Psoas muscle (tissue), 8 donors: ENCODE results near the gene SLC4A9. TPM values are rescaled to one million over a fixed set of nuclear protein-coding genes. Genes with fewer than 3 reads are reported as not detected.

Source experiments
- ATAC-seq, 4 donors: fragments of 200-7000 bp; cut with Tn5 transposase; one replicate each; pipeline ENCODE4 v1.9.1; 2020; ENCODE audit warnings: moderate library complexity in 3 of 4, mild to moderate bottlenecking in 2 of 4
- DNase-seq, 2 donors: peaks; one replicate each; pipeline ENCODE4 v3.0.0-alpha.2; 2020
- H3K27ac ChIP-seq: fragments of 200-600 bp; one replicate; pipeline ENCODE4 v1.8.0; 2022
- H3K27me3 ChIP-seq, 3 donors: fragments of 200-600 bp in 1 of 3; one replicate each; pipeline versions ENCODE4 v1.6.1 to v1.8.0; 2013 to 2022; ENCODE audit warnings: low read length in 2 of 3, mild to moderate bottlenecking in 2 of 3, moderate library complexity in 1 of 3; ENCODE audit not compliant: insufficient read depth in 3 of 3
- H3K36me3 ChIP-seq, 2 donors: fragments of 200-600 bp in 1 of 2; one replicate each; pipeline versions ENCODE4 v1.6.1 to v1.8.0; 2013 to 2022; ENCODE audit warnings: low read depth in 1 of 2, mild to moderate bottlenecking in 1 of 2, moderate library complexity in 1 of 2; ENCODE audit not compliant: insufficient read depth in 1 of 2
- H3K4me1 ChIP-seq: fragments of 200-600 bp; one replicate; pipeline ENCODE4 v1.8.0; 2022
- H3K4me3 ChIP-seq: fragments of 200-600 bp; one replicate; pipeline ENCODE4 v1.8.0; 2022; ENCODE audit warnings: mild to moderate bottlenecking
- H3K9me3 ChIP-seq: fragments of 200-600 bp; one replicate; pipeline ENCODE4 v1.8.0; 2022
- WGBS, 3 donors: extraction: QIAGEN DNeasy Blood & Tissue Kit; methylation state at CpG; one replicate each; pipeline versions ENCODE4 v1.1.6 to v1.1.7; 2013; 5-methylcytosine and 5-hydroxymethylcytosine counted together
- intact Hi-C, 2 donors: fragments of 100-400 bp; cut with DNase I; formaldehyde crosslinking; loops; one replicate each; pipeline versions ENCODE4 v1.11.0 to v1.14.2; 2022
- polyA plus RNA-seq, 3 donors: library from polyadenylated mRNA; stranded (reverse); fragments of 200-250 nt; gene quantifications; one replicate each; pipeline ENCODE4 v1.2.3, GENCODE V29; 2013
- total RNA-seq, 4 donors: library from RNA; stranded (reverse); fragmentation: NEBNext Ultra II Directional in 2 of 4; extraction: Animal tissue kit (Norgen Biotek cat#: 25700) in 2 of 4; gene quantifications; one replicate each; pipeline versions ENCODE4 v1.2.1 to v1.2.4, GENCODE V29; 2021 to 2023
- TF ChIP-seq, protein P1 (sequence below): fragments of 200-600 bp; IDR thresholded peaks from one replicate; pipeline ENCODE4 v1.8.0; 2022; ENCODE audit warnings: antibody characterized with exemption
- donor health status: healthy with polysubstance abuse.
- donor health status: DM: no; HTN: no; CAD: no; lungs with moderate emphysema.
- donor health status: Bipolar disorder and iron deficiency.
- donor health status: healthy.
- donor health status: DM: yes; HTN: yes; CAD: no.
- donor health status: DM: no; HTN: no; CAD: no.
- donor health status: DM: no; HTN: no; CAD: no.
- donor health status: DM: yes; HTN: yes; CAD: no.

The SLC4A9 gene
- total and polyA plus RNA-seq, 7 donors: 0.09 TPM; not detected in 6

DNA sequence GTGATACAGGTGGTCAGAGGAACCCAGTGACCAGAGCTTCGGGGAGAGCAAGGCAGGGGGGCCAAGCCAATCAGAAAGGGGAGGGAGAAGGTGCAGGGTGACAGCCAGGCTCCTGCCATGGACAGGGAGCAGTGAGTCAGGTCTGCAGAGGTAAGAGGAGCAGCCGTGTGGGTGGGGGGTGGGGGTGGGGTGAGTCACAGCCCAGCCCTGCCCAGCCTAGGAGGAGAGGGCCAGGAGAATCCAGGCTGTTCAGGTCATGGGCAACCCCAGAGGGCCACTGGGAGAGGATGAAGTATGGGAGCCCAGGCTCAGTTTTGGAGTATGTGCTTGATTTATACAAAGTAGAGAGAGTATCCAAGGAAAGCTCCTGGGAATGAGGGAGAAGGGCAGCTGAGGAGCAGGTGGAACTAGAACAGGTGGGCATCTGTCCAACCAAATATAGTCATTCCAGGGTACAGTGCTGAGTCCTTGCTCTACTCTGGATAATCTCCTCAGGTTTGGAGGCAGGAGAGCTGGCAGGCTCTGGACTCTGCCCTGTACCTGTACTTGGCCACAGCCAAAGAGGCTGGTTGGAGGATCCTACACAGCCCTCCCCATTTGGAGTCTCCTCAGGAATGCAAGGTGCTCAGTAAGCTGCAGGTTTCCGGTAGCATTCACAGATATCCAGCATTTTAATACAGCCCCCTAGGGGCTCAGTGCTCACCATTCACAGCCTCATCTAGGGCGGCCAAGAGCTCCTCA lies 15.1 kb upstream of the SLC4A9 start:
- peaks cover 0 to 16% of the 10 kb centered on the region in 2 donors for H3K36me3 ChIP-seq
- H3K9me3 ChIP-seq: no peaks in the 10 kb centered on the region
- peak overlapping the region; percentile 94 for H3K27ac ChIP-seq
- DNase-seq (peak; percentile 46 to 76), ATAC-seq (peak; percentile 41 to 59 (median 56))
- H3K4me3 ChIP-seq: peak overlapping the region; percentile 73
- H3K4me1 ChIP-seq: peaks cover 82% of the 10 kb centered on the region
- no peaks in the 10 kb centered on the region for H3K27me3 ChIP-seq
- intact Hi-C loops: loop anchor here (5.0 kb wide), 3 partner anchors 103 to 173 kb away; partner anchors contain the start of gene CYSTM1 (in 1 of the 2)
- 44 to 50% (median 47%) methylated on average over 4 of the region's 4 CpGs for WGBS, 3 donors
- TF ChIP-seq, protein P1, sequence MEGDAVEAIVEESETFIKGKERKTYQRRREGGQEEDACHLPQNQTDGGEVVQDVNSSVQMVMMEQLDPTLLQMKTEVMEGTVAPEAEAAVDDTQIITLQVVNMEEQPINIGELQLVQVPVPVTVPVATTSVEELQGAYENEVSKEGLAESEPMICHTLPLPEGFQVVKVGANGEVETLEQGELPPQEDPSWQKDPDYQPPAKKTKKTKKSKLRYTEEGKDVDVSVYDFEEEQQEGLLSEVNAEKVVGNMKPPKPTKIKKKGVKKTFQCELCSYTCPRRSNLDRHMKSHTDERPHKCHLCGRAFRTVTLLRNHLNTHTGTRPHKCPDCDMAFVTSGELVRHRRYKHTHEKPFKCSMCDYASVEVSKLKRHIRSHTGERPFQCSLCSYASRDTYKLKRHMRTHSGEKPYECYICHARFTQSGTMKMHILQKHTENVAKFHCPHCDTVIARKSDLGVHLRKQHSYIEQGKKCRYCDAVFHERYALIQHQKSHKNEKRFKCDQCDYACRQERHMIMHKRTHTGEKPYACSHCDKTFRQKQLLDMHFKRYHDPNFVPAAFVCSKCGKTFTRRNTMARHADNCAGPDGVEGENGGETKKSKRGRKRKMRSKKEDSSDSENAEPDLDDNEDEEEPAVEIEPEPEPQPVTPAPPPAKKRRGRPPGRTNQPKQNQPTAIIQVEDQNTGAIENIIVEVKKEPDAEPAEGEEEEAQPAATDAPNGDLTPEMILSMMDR: no peak

DNA sequence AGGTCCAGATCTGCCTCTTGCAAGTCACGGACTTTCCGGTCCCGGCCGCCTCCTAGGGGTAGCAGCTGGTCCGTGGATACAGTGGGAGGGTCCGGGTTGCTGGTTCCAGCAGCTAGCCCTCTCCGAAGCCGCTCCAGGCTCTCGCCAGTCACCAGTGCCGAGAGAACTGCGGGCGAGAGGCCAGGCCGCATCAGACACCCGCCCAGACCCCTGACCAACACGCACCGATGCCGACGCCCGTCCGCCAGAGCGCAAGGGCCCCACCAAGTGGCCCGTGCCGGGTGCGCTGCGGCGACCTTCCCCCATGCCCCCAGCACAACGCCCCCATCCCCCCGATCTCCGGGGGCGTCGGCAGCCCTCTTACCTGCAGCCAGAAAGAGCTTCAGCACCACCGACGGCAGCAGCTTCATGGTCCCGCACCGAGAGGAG lies 14.1 kb upstream of the SLC4A9 start:
- DNase-seq (peak; percentile 79 to 88), ATAC-seq (peak; percentile 56 to 75 (median 58))
- no peaks in the 10 kb centered on the region for H3K27me3 ChIP-seq
- peaks cover 73% of the 10 kb centered on the region for H3K4me1 ChIP-seq
- WGBS, 3 donors: 0 to 2% (median 1%) methylated on average over 26 to 35 of the region's 35 CpGs
- H3K27ac ChIP-seq: peak overlapping the region; percentile 94
- H3K9me3 ChIP-seq: no peaks in the 10 kb centered on the region
- peaks cover 0 to 16% of the 10 kb centered on the region in 2 donors for H3K36me3 ChIP-seq
- H3K4me3 ChIP-seq: peak overlapping the region; percentile 73
- intact Hi-C loops: loop anchor here (5.0 kb wide), 3 partner anchors 104 to 174 kb away; partner anchors contain the start of gene CYSTM1 (in 1 of the 2)
- TF ChIP-seq, protein P1: no peak

DNA sequence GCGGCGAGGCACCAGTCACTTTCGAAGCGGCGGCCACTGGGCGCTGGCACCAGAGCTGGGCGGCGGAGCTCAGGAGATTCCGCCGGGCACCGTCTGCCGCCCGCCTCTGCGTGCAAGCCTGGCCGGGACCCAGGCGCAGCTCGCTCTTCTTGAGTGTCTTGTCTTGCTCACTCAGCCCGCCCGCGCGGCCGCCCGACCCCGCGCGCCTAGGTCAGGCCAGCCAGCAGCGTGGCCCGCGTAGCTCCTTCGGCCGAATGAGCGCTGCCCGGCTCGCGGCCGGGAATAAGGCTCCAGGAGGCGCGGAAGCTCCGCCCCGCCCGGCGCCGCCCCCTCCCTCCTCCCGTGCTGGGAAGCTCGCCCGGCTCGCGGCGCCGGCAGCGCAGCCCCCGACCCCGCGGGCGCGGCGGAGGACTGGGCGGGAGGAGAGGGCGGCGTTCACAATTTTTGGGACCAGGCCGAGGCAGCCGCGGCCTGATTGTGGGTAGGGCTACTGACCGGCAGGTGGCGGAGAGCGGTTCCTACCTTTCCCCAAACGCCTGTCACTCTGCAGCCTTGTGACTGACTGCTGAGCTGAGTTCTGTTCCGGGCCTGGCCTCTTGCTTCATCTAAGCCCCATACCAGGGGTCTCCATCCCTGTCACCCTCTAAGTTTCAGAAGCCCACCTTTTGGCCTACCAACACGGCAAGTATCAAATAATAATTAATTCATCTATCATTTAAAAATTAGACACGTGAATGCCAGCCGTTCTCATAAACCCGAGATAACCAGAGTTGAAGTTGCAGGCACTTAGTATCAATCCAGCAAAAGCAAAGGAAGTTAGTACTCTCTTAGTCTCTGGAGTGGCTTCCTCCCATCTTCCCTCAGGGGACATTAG lies 13.4 kb upstream of the SLC4A9 start, which contains the start of gene HBEGF:
HBEGF (minus strand) TSS at position 256 of the 874 bp plus-strand sequence. CDS start 275 bp downstream, outside the sequence.
- H3K27me3 ChIP-seq: no peaks in the 10 kb centered on the region
- peaks cover 0 to 16% of the 10 kb centered on the region in 2 donors for H3K36me3 ChIP-seq
- H3K4me3 ChIP-seq: peak within 1 kb of the TSS; percentile 73
- peak within 1 kb of the TSS; percentile 94 for H3K27ac ChIP-seq
- peak; percentile 82 to 89 for DNase-seq
- intact Hi-C loops: loop anchor here (5.0 kb wide), 3 partner anchors 104 to 174 kb away; partner anchors contain the start of gene CYSTM1 (in 1 of the 2)
- H3K4me1 ChIP-seq: peaks cover 66% of the 10 kb centered on the region
- WGBS, 3 donors: 0 to 1% (median 1%) methylated on average over 45 to 72 of the region's 72 CpGs
- peak; percentile 69 to 78 (median 72) for ATAC-seq
- TF ChIP-seq, protein P1: peak; percentile 57
- no peaks in the 10 kb centered on the region for H3K9me3 ChIP-seq

DNA sequence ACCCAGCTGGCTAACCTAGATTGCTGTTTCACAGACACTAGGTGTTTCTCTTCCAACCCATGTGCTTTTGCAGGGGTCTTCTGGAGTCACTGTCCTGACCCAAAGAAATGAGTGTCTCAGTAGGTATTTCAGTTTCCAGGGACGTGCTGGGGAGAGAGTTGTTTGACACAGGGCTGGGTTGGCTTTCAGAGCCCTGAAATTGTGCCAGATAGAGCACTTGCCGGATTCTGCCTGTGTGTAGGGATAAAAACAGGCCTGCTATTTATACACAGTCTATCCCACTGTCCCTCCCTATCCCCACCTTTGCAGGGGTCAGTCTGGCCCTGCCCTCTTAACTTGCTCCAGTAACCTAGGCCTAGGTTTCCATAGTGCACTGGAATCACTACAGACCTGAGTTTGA lies 12.6 kb upstream of the SLC4A9 start:
- peak in 3 of 4 donors; percentile 13 to 27 (median 27) for ATAC-seq
- no peaks in the 10 kb centered on the region for H3K27me3 ChIP-seq
- peaks cover 0 to 12% of the 10 kb centered on the region in 2 donors for H3K36me3 ChIP-seq
- peak overlapping the region; percentile 73 for H3K4me3 ChIP-seq
- WGBS, 3 donors: 5 to 9% (median 6%) methylated on average over 2 of the region's 2 CpGs
- peak overlapping the region; percentile 94 for H3K27ac ChIP-seq
- no peak for DNase-seq
- intact Hi-C loops: loop anchor here (5.0 kb wide), 3 partner anchors 105 to 175 kb away; partner anchors contain the start of gene CYSTM1 (in 1 of the 2)
- TF ChIP-seq, protein P1: no peak
- no peaks in the 10 kb centered on the region for H3K9me3 ChIP-seq
- H3K4me1 ChIP-seq: peaks cover 58% of the 10 kb centered on the region
